D721Med (cell line): ENCODE data around the gene FAH.

Experiments
- DNase-seq: peaks from one replicate; pipeline ENCODE4 v3.0.0; 2011; ENCODE audit warnings: low spot score; ENCODE audit not compliant: insufficient read length
- FAIRE-seq: peaks from 2 replicates; lab custom pipeline; 2011; peaks lifted over from hg19 to GRCh38; lab: Jason Lieb, UNC
- CTCF ChIP-seq: IDR thresholded peaks from 2 replicates; pipeline ENCODE4 v1.5.1; 2012; ENCODE audit warnings: mild to moderate bottlenecking, control low read depth; ENCODE audit not compliant: insufficient read depth; ENCODE audit errors: missing control alignments

Gene FAH

GRCh38 chr15:80152896-80153876, at the start of gene FAH:
FAH (plus strand) TSS chr15:80152999; CDS start chr15:80153055, 56 bp downstream.
- DNase-seq, result no peak
- no peak for TF ChIP-seq CTCF
- FAIRE-seq, result no peak

- FAIRE-seq (no peak), DNase-seq (no peak)
- TF ChIP-seq CTCF, result no peak
Measured at GRCh38 chr15:80105193-80105592, 47.6 kb upstream of the FAH start.

GRCh38 chr15:80105595-80105994, 47.2 kb upstream of the FAH start:
- FAIRE-seq (no peak), DNase-seq (no peak)
- TF ChIP-seq CTCF, result no peak

- no peak for DNase-seq
- no peak for FAIRE-seq
- TF ChIP-seq CTCF, result no peak
Measured at GRCh38 chr15:80106051-80106450, 46.7 kb upstream of the FAH start.

- no peak for DNase-seq
- no peak for TF ChIP-seq CTCF
- no peak for FAIRE-seq
Measured at GRCh38 chr15:80107204-80107603, 45.6 kb upstream of the FAH start.

GRCh38 chr15:80107774-80108173, 45.0 kb upstream of the FAH start:
- FAIRE-seq, result no peak

More at GRCh38 chr15:80107774-80108173, 45.0 kb upstream of the FAH start:
- no peak for DNase-seq
- TF ChIP-seq CTCF, result no peak
